ENCODE measurements around the gene PXYLP1.
"Not testable (repeated sequence)": the region's sequence is repeated elsewhere in the genome, so short reads cannot be mapped to it uniquely, and the experiment has no call there.

Gene PXYLP1

GRCh38 chr3:141312354-141313092, 80.9 kb downstream of the PXYLP1 start:
- no peak overlapping the region for H3K4me3 ChIP-seq (ENCODE audit: low read depth, low read length)
- TF ChIP-seq, protein P1, sequence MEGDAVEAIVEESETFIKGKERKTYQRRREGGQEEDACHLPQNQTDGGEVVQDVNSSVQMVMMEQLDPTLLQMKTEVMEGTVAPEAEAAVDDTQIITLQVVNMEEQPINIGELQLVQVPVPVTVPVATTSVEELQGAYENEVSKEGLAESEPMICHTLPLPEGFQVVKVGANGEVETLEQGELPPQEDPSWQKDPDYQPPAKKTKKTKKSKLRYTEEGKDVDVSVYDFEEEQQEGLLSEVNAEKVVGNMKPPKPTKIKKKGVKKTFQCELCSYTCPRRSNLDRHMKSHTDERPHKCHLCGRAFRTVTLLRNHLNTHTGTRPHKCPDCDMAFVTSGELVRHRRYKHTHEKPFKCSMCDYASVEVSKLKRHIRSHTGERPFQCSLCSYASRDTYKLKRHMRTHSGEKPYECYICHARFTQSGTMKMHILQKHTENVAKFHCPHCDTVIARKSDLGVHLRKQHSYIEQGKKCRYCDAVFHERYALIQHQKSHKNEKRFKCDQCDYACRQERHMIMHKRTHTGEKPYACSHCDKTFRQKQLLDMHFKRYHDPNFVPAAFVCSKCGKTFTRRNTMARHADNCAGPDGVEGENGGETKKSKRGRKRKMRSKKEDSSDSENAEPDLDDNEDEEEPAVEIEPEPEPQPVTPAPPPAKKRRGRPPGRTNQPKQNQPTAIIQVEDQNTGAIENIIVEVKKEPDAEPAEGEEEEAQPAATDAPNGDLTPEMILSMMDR (IDR thresholded peaks at IDR 0.05; ENCODE audit: borderline replicate concordance, insufficient read depth, low read depth, low read length): no peak

DNA sequence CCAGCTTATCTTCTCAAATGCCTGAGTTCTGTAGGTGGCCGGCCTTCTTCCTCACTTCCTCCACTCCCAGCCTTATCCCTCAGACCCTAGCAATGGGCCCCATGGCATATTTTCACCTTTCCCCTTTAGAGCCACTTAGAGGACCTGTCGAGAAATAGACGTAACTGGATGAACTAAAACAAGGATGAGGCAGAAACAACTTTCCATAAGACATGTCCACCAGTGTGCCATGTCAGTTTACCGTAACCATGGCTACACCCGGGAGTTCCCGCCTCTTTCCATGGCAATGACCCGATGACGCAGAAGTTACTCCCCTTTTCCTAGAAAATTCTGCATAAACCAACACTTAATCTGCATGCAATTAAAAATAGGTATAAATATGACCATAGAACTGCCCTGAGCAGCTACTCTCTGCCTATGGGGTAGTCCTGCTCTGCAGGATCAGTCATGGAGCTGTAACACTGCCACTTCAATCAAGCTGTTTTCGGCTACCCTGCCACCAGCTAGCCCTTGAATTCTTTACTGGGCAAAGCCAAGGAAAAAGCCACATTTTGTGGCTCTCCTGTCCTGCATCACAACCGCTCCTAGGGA, 81.6 kb downstream of the PXYLP1 start:
- TF ChIP-seq, protein P1 (IDR thresholded peaks at IDR 0.05; ENCODE audit: borderline replicate concordance, insufficient read depth, low read depth, low read length): no peak
- no peak overlapping the region for H3K4me3 ChIP-seq (ENCODE audit: low read depth, low read length)

- not testable (repeated sequence) for H3K4me3 ChIP-seq (ENCODE audit: low read depth, low read length)
Observed at GRCh38 chr3:141314415-141314814, 82.8 kb downstream of the PXYLP1 start.

- no peak overlapping the region for H3K4me3 ChIP-seq (ENCODE audit: low read depth, low read length)
- TF ChIP-seq, protein P1 (IDR thresholded peaks at IDR 0.05; ENCODE audit: borderline replicate concordance, insufficient read depth, low read depth, low read length): no peak
Observed at GRCh38 chr3:141316851-141317250, 85.2 kb downstream of the PXYLP1 start.

DNA sequence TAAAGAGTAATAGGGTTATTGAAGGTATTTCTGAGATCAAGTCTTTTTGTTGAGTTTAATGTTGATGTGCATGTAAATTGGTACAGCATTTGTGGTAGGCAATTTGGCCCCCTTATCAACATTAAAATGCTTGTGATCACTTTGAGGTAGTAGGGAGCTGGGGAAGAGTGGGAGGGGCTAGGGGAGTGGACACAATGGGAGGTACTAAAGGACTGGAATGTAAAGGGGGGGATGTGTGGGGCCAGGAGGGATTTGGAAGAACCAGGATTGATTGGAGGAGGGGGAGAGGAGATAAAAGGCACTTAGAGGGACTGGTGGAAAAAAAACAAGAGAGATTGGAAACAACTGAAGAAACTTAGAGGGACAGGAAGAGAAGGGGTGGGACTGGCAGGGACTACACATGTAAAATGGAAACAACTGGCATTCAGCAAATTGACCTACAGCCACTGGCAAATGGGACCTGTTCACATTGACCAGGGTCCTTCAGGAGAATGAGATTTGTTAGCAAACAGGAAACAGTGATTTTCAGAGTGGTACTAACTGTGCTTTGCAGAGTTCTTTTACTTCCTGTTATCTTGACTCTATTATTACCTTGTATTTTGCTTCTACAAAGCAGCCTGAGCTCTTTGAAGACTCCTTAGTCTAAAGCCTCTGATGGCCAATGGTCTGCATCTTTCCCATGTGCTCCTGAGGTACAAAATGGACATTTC, 88.9 kb downstream of the PXYLP1 start:
- no peak overlapping the region for H3K4me3 ChIP-seq (ENCODE audit: low read depth, low read length)
- TF ChIP-seq, protein P1 (IDR thresholded peaks at IDR 0.05; ENCODE audit: borderline replicate concordance, insufficient read depth, low read depth, low read length): no peak

- TF ChIP-seq, protein P1 (IDR thresholded peaks at IDR 0.05; ENCODE audit: borderline replicate concordance, insufficient read depth, low read depth, low read length): no peak
- H3K4me3 ChIP-seq (ENCODE audit: low read depth, low read length): no peak overlapping the region
Observed at GRCh38 chr3:141321109-141321497, 89.5 kb downstream of the PXYLP1 start.

- H3K4me3 ChIP-seq (ENCODE audit: low read depth, low read length): no peak overlapping the region
- TF ChIP-seq, protein P1 (IDR thresholded peaks at IDR 0.05; ENCODE audit: borderline replicate concordance, insufficient read depth, low read depth, low read length): no peak
Observed at GRCh38 chr3:141323936-141324704, 92.5 kb downstream of the PXYLP1 start.
